ENCODE results near the gene CDKAL1.

Gene CDKAL1

GRCh38 chr6:21180155-21180554 is 645.9 kb downstream of the CDKAL1 start:
- no peak for ATAC-seq
- TF ChIP-seq CREB5 (CRISPR knock-in tag; IDR thresholded peaks at IDR 0.05; ENCODE audit: low read depth) (no peak), ESRRG (CRISPR knock-in tag; IDR thresholded peaks at IDR 0.05) (no peak), ZC3H10 (CRISPR knock-in tag; IDR thresholded peaks at IDR 0.05) (no peak), GLIS3 (CRISPR knock-in tag; IDR thresholded peaks at IDR 0.05) (no peak), SNAI2 (CRISPR knock-in tag; IDR thresholded peaks at IDR 0.05) (no peak)
- TF ChIP-seq, protein P1, sequence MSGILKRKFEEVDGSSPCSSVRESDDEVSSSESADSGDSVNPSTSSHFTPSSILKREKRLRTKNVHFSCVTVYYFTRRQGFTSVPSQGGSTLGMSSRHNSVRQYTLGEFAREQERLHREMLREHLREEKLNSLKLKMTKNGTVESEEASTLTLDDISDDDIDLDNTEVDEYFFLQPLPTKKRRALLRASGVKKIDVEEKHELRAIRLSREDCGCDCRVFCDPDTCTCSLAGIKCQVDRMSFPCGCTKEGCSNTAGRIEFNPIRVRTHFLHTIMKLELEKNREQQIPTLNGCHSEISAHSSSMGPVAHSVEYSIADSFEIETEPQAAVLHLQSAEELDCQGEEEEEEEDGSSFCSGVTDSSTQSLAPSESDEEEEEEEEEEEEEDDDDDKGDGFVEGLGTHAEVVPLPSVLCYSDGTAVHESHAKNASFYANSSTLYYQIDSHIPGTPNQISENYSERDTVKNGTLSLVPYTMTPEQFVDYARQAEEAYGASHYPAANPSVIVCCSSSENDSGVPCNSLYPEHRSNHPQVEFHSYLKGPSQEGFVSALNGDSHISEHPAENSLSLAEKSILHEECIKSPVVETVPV (CRISPR knock-in tag; IDR thresholded peaks at IDR 0.05), result no peak

DNA sequence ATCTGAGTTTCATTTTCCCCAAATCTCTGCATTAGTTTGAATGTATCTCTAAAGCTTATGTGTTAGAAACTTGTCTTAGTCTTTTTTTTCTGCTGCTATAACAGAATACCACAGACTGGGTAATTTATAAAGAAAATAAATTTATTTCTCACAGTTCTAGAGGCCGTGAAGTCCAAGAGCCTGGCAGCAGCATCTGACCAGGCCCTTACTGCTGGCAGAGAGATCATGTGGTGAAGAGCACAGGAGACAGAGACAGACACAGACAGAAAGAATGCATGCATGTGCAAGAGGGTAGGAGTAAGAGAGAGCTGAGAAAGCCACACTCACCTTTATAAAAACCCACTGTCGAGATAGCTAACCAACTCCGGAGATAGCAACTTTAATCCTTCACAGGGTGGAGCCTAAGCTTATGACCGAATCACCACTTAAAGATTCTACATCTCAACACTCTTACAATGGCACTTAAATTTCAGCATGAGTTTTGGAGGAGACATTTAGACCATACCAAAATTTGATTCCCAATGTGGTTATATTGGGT is 646.6 kb downstream of the CDKAL1 start:
- TF ChIP-seq ZNF70 (CRISPR knock-in tag; IDR thresholded peaks at IDR 0.05) (no peak), PPARA (CRISPR knock-in tag; IDR thresholded peaks at IDR 0.05; ENCODE audit: borderline replicate concordance) (no peak), TOX (CRISPR knock-in tag; IDR thresholded peaks at IDR 0.05; ENCODE audit: borderline replicate concordance) (no peak), RARB (CRISPR knock-in tag; IDR thresholded peaks at IDR 0.05) (no peak), GLIS3 (CRISPR knock-in tag; IDR thresholded peaks at IDR 0.05) (no peak), CSDC2 (CRISPR knock-in tag; IDR thresholded peaks at IDR 0.05) (no peak), SNAI2 (CRISPR knock-in tag; IDR thresholded peaks at IDR 0.05) (no peak)
- TF ChIP-seq, protein P2, sequence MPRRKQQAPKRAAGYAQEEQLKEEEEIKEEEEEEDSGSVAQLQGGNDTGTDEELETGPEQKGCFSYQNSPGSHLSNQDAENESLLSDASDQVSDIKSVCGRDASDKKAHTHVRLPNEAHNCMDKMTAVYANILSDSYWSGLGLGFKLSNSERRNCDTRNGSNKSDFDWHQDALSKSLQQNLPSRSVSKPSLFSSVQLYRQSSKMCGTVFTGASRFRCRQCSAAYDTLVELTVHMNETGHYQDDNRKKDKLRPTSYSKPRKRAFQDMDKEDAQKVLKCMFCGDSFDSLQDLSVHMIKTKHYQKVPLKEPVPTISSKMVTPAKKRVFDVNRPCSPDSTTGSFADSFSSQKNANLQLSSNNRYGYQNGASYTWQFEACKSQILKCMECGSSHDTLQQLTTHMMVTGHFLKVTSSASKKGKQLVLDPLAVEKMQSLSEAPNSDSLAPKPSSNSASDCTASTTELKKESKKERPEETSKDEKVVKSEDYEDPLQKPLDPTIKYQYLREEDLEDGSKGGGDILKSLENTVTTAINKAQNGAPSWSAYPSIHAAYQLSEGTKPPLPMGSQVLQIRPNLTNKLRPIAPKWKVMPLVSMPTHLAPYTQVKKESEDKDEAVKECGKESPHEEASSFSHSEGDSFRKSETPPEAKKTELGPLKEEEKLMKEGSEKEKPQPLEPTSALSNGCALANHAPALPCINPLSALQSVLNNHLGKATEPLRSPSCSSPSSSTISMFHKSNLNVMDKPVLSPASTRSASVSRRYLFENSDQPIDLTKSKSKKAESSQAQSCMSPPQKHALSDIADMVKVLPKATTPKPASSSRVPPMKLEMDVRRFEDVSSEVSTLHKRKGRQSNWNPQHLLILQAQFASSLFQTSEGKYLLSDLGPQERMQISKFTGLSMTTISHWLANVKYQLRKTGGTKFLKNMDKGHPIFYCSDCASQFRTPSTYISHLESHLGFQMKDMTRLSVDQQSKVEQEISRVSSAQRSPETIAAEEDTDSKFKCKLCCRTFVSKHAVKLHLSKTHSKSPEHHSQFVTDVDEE (CRISPR knock-in tag; IDR thresholded peaks at IDR 0.05), result no peak
- ATAC-seq, result no peak

GRCh38 chr6:21181866-21182265 is 647.6 kb downstream of the CDKAL1 start:
- no peak for ATAC-seq
- TF ChIP-seq ZFP3 (CRISPR knock-in tag; IDR thresholded peaks at IDR 0.05), result no peak
- no peak for TF ChIP-seq ZC3H10 (CRISPR knock-in tag; IDR thresholded peaks at IDR 0.05)
- TF ChIP-seq ESRRG (CRISPR knock-in tag; IDR thresholded peaks at IDR 0.05), result no peak
- no peak for TF ChIP-seq ZNF8 (CRISPR knock-in tag; IDR thresholded peaks at IDR 0.05)

DNA sequence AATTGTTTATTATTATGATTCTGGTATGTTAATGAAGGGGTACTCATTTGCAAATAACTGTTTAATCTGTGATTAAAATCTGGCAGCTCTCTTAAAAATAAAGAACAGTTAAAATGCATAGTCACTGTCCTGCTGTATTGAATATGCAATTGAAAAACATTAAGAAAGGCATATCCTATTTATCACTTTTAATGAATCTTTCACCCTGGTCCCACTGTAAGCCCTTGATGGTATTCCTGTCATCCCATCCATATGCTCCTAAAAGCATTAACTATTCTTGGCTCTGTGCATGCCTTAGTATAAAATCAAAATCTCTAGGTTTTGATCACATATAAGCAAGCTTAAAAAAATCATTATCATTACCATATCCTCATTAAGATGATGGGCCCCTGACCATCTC is 648.3 kb downstream of the CDKAL1 start:
- ATAC-seq, result no peak
- TF ChIP-seq, protein P1 (CRISPR knock-in tag; IDR thresholded peaks at IDR 0.05), result no peak
- TF ChIP-seq ESRRG (CRISPR knock-in tag; IDR thresholded peaks at IDR 0.05) (no peak), OSR1 (CRISPR knock-in tag; IDR thresholded peaks at IDR 0.05) (no peak), ARNTL (CRISPR knock-in tag; IDR thresholded peaks at IDR 0.05; ENCODE audit: borderline replicate concordance, low read depth) (no peak), ZFP30 (CRISPR knock-in tag; IDR thresholded peaks at IDR 0.05) (no peak), ISL1 (CRISPR knock-in tag; IDR thresholded peaks at IDR 0.05) (no peak)
- TF ChIP-seq, protein P2 (CRISPR knock-in tag; IDR thresholded peaks at IDR 0.05), result no peak

Measured in SK-N-SH treated with all-trans-retinoic acid at 6 μM for 48 hours (cell line).